NCI-H2227 treated with DMSO at 0.1 percent for 48 hours (cell line): ENCODE measurements around the gene TTLL13.
"Not testable (repeated sequence)": the region's sequence is repeated elsewhere in the genome, so short reads cannot be mapped to it uniquely, and the experiment has no call there.

ENCODE experiments used
- DNase-seq: peaks from one replicate; lab custom pipeline; 2025; lab: John Stamatoyannopoulos, UW

Gene TTLL13

GRCh38 chr15:90287101-90287500, 37.7 kb downstream of the TTLL13 start:
- DNase-seq: no peak

GRCh38 chr15:90287946-90288345, 38.6 kb downstream of the TTLL13 start:
- no peak for DNase-seq

GRCh38 chr15:90291679-90292356, 42.5 kb downstream of the TTLL13 start:
- DNase-seq: no peak

- peak; percentile 19 for DNase-seq
Observed at GRCh38 chr15:90293040-90293810, 43.9 kb downstream of the TTLL13 start.

- DNase-seq: no peak
Observed at GRCh38 chr15:90294159-90294558, 44.8 kb downstream of the TTLL13 start.

GRCh38 chr15:90294601-90295269, 45.4 kb downstream of the TTLL13 start:
- no peak for DNase-seq

GRCh38 chr15:90295270-90295648, 45.9 kb downstream of the TTLL13 start:
- DNase-seq: no peak

- DNase-seq: not testable (repeated sequence)
Observed at GRCh38 chr15:90296316-90296884, 47.0 kb downstream of the TTLL13 start.

GRCh38 chr15:90297021-90297420, 47.7 kb downstream of the TTLL13 start:
- no peak for DNase-seq

GRCh38 chr15:90300541-90300940, 51.2 kb downstream of the TTLL13 start:
- no peak for DNase-seq

- DNase-seq: peak; percentile 26
Observed at GRCh38 chr15:90300988-90301706, 51.8 kb downstream of the TTLL13 start.

- DNase-seq: no peak
Observed at GRCh38 chr15:90301707-90302300, 52.4 kb downstream of the TTLL13 start.

- DNase-seq: not testable (repeated sequence)
Observed at GRCh38 chr15:90305355-90305754, 56.0 kb downstream of the TTLL13 start.

- no peak for DNase-seq
Observed at GRCh38 chr15:90305932-90306331, 56.6 kb downstream of the TTLL13 start.

- DNase-seq: no peak
Observed at GRCh38 chr15:90306560-90306959, 57.2 kb downstream of the TTLL13 start.

GRCh38 chr15:90307661-90308060, 58.3 kb downstream of the TTLL13 start:
- DNase-seq: no peak

- DNase-seq: peak; percentile 22
Observed at GRCh38 chr15:90309020-90309419, 59.7 kb downstream of the TTLL13 start.
